NT2/D1 (cell line): ENCODE results near the gene FGF3.

ENCODE experiments used
- YY1 ChIP-seq: IDR thresholded peaks from 2 replicates; pipeline ENCODE4 v1.6.1; 2011; ENCODE audit not compliant: insufficient read length, insufficient read depth
- ZNF274 ChIP-seq: IDR thresholded peaks from 2 replicates; pipeline ENCODE4 v1.6.1; 2011; ENCODE audit warnings: mild to moderate bottlenecking, low read depth, low read length

- TF ChIP-seq YY1 = no peak
- no peak for TF ChIP-seq ZNF274
Measured at GRCh38 chr11:69771466-69771865, 47.8 kb downstream of the FGF3 start.
